Prostate gland (tissue), 2 donors: ENCODE results near the gene INPP5A. TPM values are rescaled to one million over a fixed set of nuclear protein-coding genes. Genes with fewer than 3 reads are reported as not detected.

Experiments used
- DNase-seq: peaks from one replicate; pipeline ENCODE4 v3.0.0-alpha.2; 2019; ENCODE audit warnings: low spot score
- H3K27ac ChIP-seq, 2 donors: fragments of 200-600 bp; sonication (generic); 2 replicates each; pipeline ENCODE4 v1.5.1; 2017 to 2019
- H3K27me3 ChIP-seq: fragments of 200-600 bp; sonication (generic); replicated peaks from 2 replicates; pipeline ENCODE4 v1.5.1; 2019; ENCODE audit not compliant: insufficient read depth
- H3K36me3 ChIP-seq, 2 donors: fragments of 200-600 bp; sonication (generic); 1 replicate in 1 of 2; 2 replicates in 1 of 2; pipeline versions ENCODE4 v1.5.1 to v1.8.1; 2017 to 2019
- H3K4me1 ChIP-seq: fragments of 200-600 bp; sonication (generic); replicated peaks from 2 replicates; pipeline ENCODE4 v1.5.1; 2019
- H3K4me3 ChIP-seq, 2 donors: fragments of 200-600 bp; sonication (generic); 2 replicates each; pipeline ENCODE4 v1.5.1; 2017 to 2019
- H3K9me3 ChIP-seq: fragments of 200-600 bp; sonication (generic); 2 replicates; pipeline ENCODE4 v1.5.1; 2017
- CTCF ChIP-seq, 4 experiments: fragments of 200-600 bp in 2 of 4; fragments of 450-650 bp in 2 of 4; sonication (generic) in 2 of 4; IDR thresholded peaks; 1 replicate in 3 of 4; 2 replicates in 1 of 4; pipeline ENCODE4 v1.5.1; 2016 to 2019; ENCODE audit warnings: antibody characterized with exemption in 4 of 4, mild to moderate bottlenecking in 2 of 4, moderate library complexity in 2 of 4
- POLR2A ChIP-seq: fragments of 450-650 bp; IDR thresholded peaks from one replicate; pipeline ENCODE4 v1.6.1; 2016; ENCODE audit warnings: antibody characterized with exemption, mild to moderate bottlenecking
- POLR2AphosphoS5 ChIP-seq: sonication (generic); formaldehyde crosslinking; IDR thresholded peaks from one replicate; pipeline ENCODE4 v1.6.1; 2017; ENCODE audit warnings: antibody characterized with exemption
- WGBS: methylation state at CpG from one replicate; pipeline ENCODE4 v1.1.5; 2018; 5-methylcytosine and 5-hydroxymethylcytosine counted together
- intact Hi-C: fragments of 100-400 bp; cut with DNase I; formaldehyde crosslinking; loops from one replicate; pipeline ENCODE4 v1.14.2; 2022
- total RNA-seq, 2 donors: library from RNA; depleted of rRNA; stranded (reverse); fragments of >200 nt; gene quantifications; one replicate each; pipeline ENCODE4 v1.1.0, GENCODE V29; 2016

INPP5A gene
- total RNA-seq, 2 donors from 2014 or later, result 49.5 to 83.3 TPM

GRCh38 chr10:132728741-132729140 lies 191.2 kb downstream of the INPP5A start:
- WGBS, result 87% methylated on average over 21 of the region's 22 CpGs
- H3K9me3 ChIP-seq, result no peaks in the 10 kb centered on the region

GRCh38 chr10:132729810-132730572 lies 192.4 kb downstream of the INPP5A start:
- intact Hi-C loops, result no loop called here
- 80% methylated on average over 23 of the region's 29 CpGs for WGBS

More at GRCh38 chr10:132728741-132729140, 191.2 kb downstream of the INPP5A start:
- Histone ChIP-seq H3K4me1 (no peaks in the 10 kb centered on the region), H3K27me3 (no peaks in the 10 kb centered on the region), H3K27ac (no peak overlapping the region), H3K4me3 (no peak overlapping the region), H3K36me3 (no peaks in the 10 kb centered on the region)
- no peak for DNase-seq
- TF ChIP-seq POLR2AphosphoS5 (no peak), POLR2A (no peak), CTCF (IDR thresholded peaks at IDR 0.05) (no peak)
- intact Hi-C loops, result no loop called here

GRCh38 chr10:132730573-132730953 lies 193.0 kb downstream of the INPP5A start:
- no peaks in the 10 kb centered on the region for H3K4me1 ChIP-seq
- 86% methylated on average over 15 of the region's 15 CpGs for WGBS
- H3K27me3 ChIP-seq, result no peaks in the 10 kb centered on the region
- H3K9me3 ChIP-seq, result no peaks in the 10 kb centered on the region
- H3K27ac ChIP-seq, result no peak overlapping the region
- intact Hi-C loops, result no loop called here
- no peak for TF ChIP-seq POLR2A
- TF ChIP-seq CTCF (IDR thresholded peaks at IDR 0.05), result no peak
- TF ChIP-seq POLR2AphosphoS5, result no peak
- no peak overlapping the region for H3K4me3 ChIP-seq
- no peak for DNase-seq
- H3K36me3 ChIP-seq, result no peaks in the 10 kb centered on the region

More at GRCh38 chr10:132729810-132730572, 192.4 kb downstream of the INPP5A start:
- Histone ChIP-seq H3K4me1 (no peaks in the 10 kb centered on the region), H3K36me3 (no peaks in the 10 kb centered on the region), H3K4me3 (no peak overlapping the region), H3K9me3 (no peaks in the 10 kb centered on the region), H3K27me3 (no peaks in the 10 kb centered on the region), H3K27ac (no peak overlapping the region)
- TF ChIP-seq CTCF (IDR thresholded peaks at IDR 0.05) (no peak), POLR2AphosphoS5 (no peak), POLR2A (no peak)
- no peak for DNase-seq

- no peak for TF ChIP-seq CTCF (IDR thresholded peaks at IDR 0.05)
- no peak for TF ChIP-seq POLR2A
- no peak for TF ChIP-seq POLR2AphosphoS5
- no peak overlapping the region for H3K27ac ChIP-seq
- H3K4me3 ChIP-seq, result no peak overlapping the region
- DNase-seq, result no peak
- intact Hi-C loops, result no loop called here
- H3K36me3 ChIP-seq, result peaks cover 0 to 3% of the 10 kb centered on the region in 2 donors
- H3K4me1 ChIP-seq, result no peaks in the 10 kb centered on the region
- H3K9me3 ChIP-seq, result no peaks in the 10 kb centered on the region
- WGBS, result 95% methylated on average over 20 of the region's 20 CpGs
- no peaks in the 10 kb centered on the region for H3K27me3 ChIP-seq
Measured at GRCh38 chr10:132732518-132732917, 194.9 kb downstream of the INPP5A start.

GRCh38 chr10:132733926-132734325 lies 196.3 kb downstream of the INPP5A start:
- Histone ChIP-seq H3K27me3 (no peaks in the 10 kb centered on the region), H3K9me3 (no peaks in the 10 kb centered on the region), H3K27ac (no peak overlapping the region), H3K36me3 (peaks cover 0 to 3% of the 10 kb centered on the region in 2 donors), H3K4me1 (no peaks in the 10 kb centered on the region), H3K4me3 (no peak overlapping the region)
- intact Hi-C loops, result no loop called here
- WGBS, result 93% methylated on average over 18 of the region's 19 CpGs
- no peak for DNase-seq
- TF ChIP-seq POLR2AphosphoS5 (no peak), POLR2A (no peak), CTCF (IDR thresholded peaks at IDR 0.05) (no peak)
